SK-N-SH (cell line): ENCODE results near the gene PRMT7. TPM values are rescaled to one million over a fixed set of nuclear protein-coding genes. Genes with fewer than 3 reads are reported as not detected.

Experiments used
- CTCF ChIA-PET: fragments of 300-600, 350-600 bp; formaldehyde crosslinking; extraction: SDS; loops from one replicate; lab custom pipeline; 2021; lab: Yijun Ruan, JAX
- POLR2A ChIA-PET: fragments of 350-600 bp; sonication (Branson Sonifier 250); formaldehyde crosslinking; extraction: SDS; loops from one replicate; lab custom pipeline; 2020; ENCODE audit warnings: antibody characterized with exemption, inconsistent platforms; lab: Yijun Ruan, JAX
- DNase-seq: peaks from one replicate; pipeline ENCODE4 v3.0.0; 2012
- H2AFZ ChIP-seq: fragments of 200-600 bp; sonication (generic); 2 replicates; pipeline ENCODE4 v1.8.1; 2016; ENCODE audit warnings: antibody characterized with exemption, mild to moderate bottlenecking, low read depth
- H3F3A ChIP-seq: fragments of 200-600 bp; sonication (generic); replicated peaks from 2 replicates; pipeline ENCODE3; 2016; ENCODE audit warnings: antibody characterized with exemption, mild to moderate bottlenecking; ENCODE audit not compliant: insufficient read depth
- H3K27ac ChIP-seq, 2 experiments: fragments of 200-500 bp in 1 of 2; fragments of 200-600 bp in 1 of 2; sonication (Bioruptor generic) in 1 of 2; sonication (generic), shearing (Covaris generic) in 1 of 2; 2 replicates each; pipeline versions ENCODE4 v1.5.1 to v1.6.1; 2014 to 2016; ENCODE audit warnings: low read depth in 2 of 2, inconsistent platforms in 1 of 2, low read length in 1 of 2, mild to moderate bottlenecking in 1 of 2, mixed read lengths in 1 of 2
- H3K27me3 ChIP-seq: fragments of 200-600 bp; sonication (generic), shearing (Covaris generic); 2 replicates; pipeline ENCODE4 v1.6.1; 2016; ENCODE audit warnings: mixed run types; ENCODE audit not compliant: insufficient read depth
- H3K36me3 ChIP-seq, 2 experiments: fragments of 200-500 bp in 1 of 2; fragments of 200-600 bp in 1 of 2; sonication (Bioruptor generic) in 1 of 2; sonication (generic) in 1 of 2; replicated peaks in 1 of 2; 2 replicates each; pipeline versions ENCODE3 to v1.5.1; 2014 to 2016; ENCODE audit warnings: low read length in 1 of 2, mild to moderate bottlenecking in 1 of 2; ENCODE audit not compliant: insufficient read depth in 2 of 2, control insufficient read depth in 1 of 2
- H3K4me1 ChIP-seq, 2 experiments: fragments of 200-500 bp in 1 of 2; fragments of 200-600 bp in 1 of 2; sonication (Bioruptor generic) in 1 of 2; sonication (generic), shearing (Covaris generic) in 1 of 2; 2 replicates each; pipeline versions ENCODE4 v1.5.1 to v1.6.1; 2014 to 2016; ENCODE audit warnings: low read depth in 1 of 2, low read length in 1 of 2, mixed run types in 1 of 2; ENCODE audit not compliant: insufficient read depth in 2 of 2, control insufficient read depth in 1 of 2
- H3K4me2 ChIP-seq: fragments of 200-600 bp; sonication (generic), shearing (Covaris generic); 2 replicates; pipeline ENCODE4 v1.6.1; 2017; ENCODE audit warnings: mixed run types
- H3K4me3 ChIP-seq, 2 experiments: fragments of 200-500 bp in 1 of 2; fragments of 200-600 bp in 1 of 2; sonication (Bioruptor generic) in 1 of 2; sonication (generic), shearing (Covaris generic) in 1 of 2; 2 replicates each; pipeline versions ENCODE4 v1.5.1 to v1.8.1; 2014 to 2016; ENCODE audit warnings: low read depth in 2 of 2, inconsistent platforms in 1 of 2, low read length in 1 of 2, mild to moderate bottlenecking in 1 of 2, mixed read lengths in 1 of 2, moderate library complexity in 1 of 2
- H3K79me2 ChIP-seq: fragments of 200-600 bp; sonication (generic); 2 replicates; pipeline ENCODE4 v1.8.1; 2017; ENCODE audit warnings: mild to moderate bottlenecking; ENCODE audit not compliant: insufficient read depth
- H3K9ac ChIP-seq: fragments of 200-600 bp; sonication (generic); 2 replicates; pipeline ENCODE4 v1.6.1; 2017; ENCODE audit warnings: mixed run types
- H3K9me2 ChIP-seq: fragments of 200-600 bp; sonication (generic); 2 replicates; pipeline ENCODE4 v1.6.1; 2017; ENCODE audit warnings: mixed run types
- H3K9me3 ChIP-seq: fragments of 200-600 bp; sonication (generic); 2 replicates; pipeline ENCODE4 v1.6.1; 2017; ENCODE audit warnings: mixed run types, mild to moderate bottlenecking, moderate library complexity
- H4K20me1 ChIP-seq: fragments of 200-600 bp; sonication (generic); 2 replicates; pipeline ENCODE4 v1.6.1; 2017; ENCODE audit warnings: mild to moderate bottlenecking, mixed run types; ENCODE audit not compliant: insufficient read depth
- EZH2phosphoT487 ChIP-seq: fragments of 200-600 bp; sonication (generic); IDR thresholded peaks from 2 replicates; pipeline ENCODE4 v1.6.1; 2017; ENCODE audit warnings: low read depth, mixed run types, mild to moderate bottlenecking, antibody characterized with exemption, moderate library complexity, borderline replicate concordance
- FOSL2 ChIP-seq: IDR thresholded peaks from 2 replicates; pipeline ENCODE4 v1.4.0; 2012; ENCODE audit warnings: low read depth, mild to moderate bottlenecking, moderate library complexity, borderline replicate concordance
- FOXJ3 ChIP-seq: sonication (generic); formaldehyde crosslinking; IDR thresholded peaks from 2 replicates; pipeline ENCODE4 v1.5.1; 2020; ENCODE audit warnings: mild to moderate bottlenecking, missing genetic modification reagents
- FOXM1 ChIP-seq: IDR thresholded peaks from 2 replicates; pipeline ENCODE4 v1.4.0; 2012; ENCODE audit warnings: low read depth, mild to moderate bottlenecking
- GABPA ChIP-seq: IDR thresholded peaks from 2 replicates; pipeline ENCODE4 v1.4.0; 2012; ENCODE audit warnings: low read depth, mild to moderate bottlenecking
- JUND ChIP-seq: IDR thresholded peaks from 2 replicates; pipeline ENCODE4 v1.4.0; 2012
- MEF2A ChIP-seq: IDR thresholded peaks from 2 replicates; pipeline ENCODE4 v1.4.0; 2012; ENCODE audit warnings: low read depth, borderline replicate concordance
- POLR2AphosphoS5 ChIP-seq: IDR thresholded peaks from 2 replicates; pipeline ENCODE4 v1.6.1; 2012; ENCODE audit warnings: low read depth, low read length
- RCOR1 ChIP-seq: fragments of 150-350 bp; IDR thresholded peaks from 2 replicates; pipeline ENCODE4 v1.6.1; 2017; ENCODE audit warnings: antibody characterized with exemption, low read length
- RFX5 ChIP-seq: IDR thresholded peaks from 2 replicates; pipeline ENCODE4 v1.6.1; 2012; ENCODE audit warnings: mild to moderate bottlenecking, improper control_type of control experiment, low read length
- SIN3A ChIP-seq: IDR thresholded peaks from 2 replicates; pipeline ENCODE4 v1.6.1; 2012; ENCODE audit warnings: low read depth, mild to moderate bottlenecking, low read length, moderate library complexity, borderline replicate concordance
- SMC3 ChIP-seq: IDR thresholded peaks from 2 replicates; pipeline ENCODE4 v1.6.1; 2012; ENCODE audit warnings: low read depth, low read length, improper control_type of control experiment
- TEAD4 ChIP-seq: IDR thresholded peaks from 2 replicates; pipeline ENCODE4 v1.4.0; 2012; ENCODE audit warnings: mild to moderate bottlenecking, borderline replicate concordance; ENCODE audit not compliant: insufficient read depth
- WGBS: methylation state at CpG from one replicate; pipeline ENCODE4 v1.1.6; 2017; ENCODE audit warnings: low lambda C conversion rate; 5-methylcytosine and 5-hydroxymethylcytosine counted together
- polyA plus RNA-seq, 3 experiments: library from polyadenylated mRNA; depleted of rRNA; stranded (reverse); fragments of >200 nt; gene quantifications; 2 replicates each; pipeline ENCODE4 v1.2.3, GENCODE V29; 2012
- TF ChIP-seq, protein P1 (sequence below): fragments of 150-350 bp; IDR thresholded peaks from 2 replicates; pipeline ENCODE4 v1.6.1; 2016; ENCODE audit warnings: mild to moderate bottlenecking, low read depth, low read length
- TF ChIP-seq, protein P2 (sequence below): IDR thresholded peaks from 2 replicates; pipeline ENCODE4 v1.4.0; 2012; ENCODE audit warnings: low read depth, borderline replicate concordance
- TF ChIP-seq, protein P3 (sequence below): fragments of 200-600 bp; sonication (generic); IDR thresholded peaks from 2 replicates; pipeline ENCODE4 v1.6.1; 2017; ENCODE audit warnings: antibody characterized with exemption, mild to moderate bottlenecking, moderate library complexity
- TF ChIP-seq, protein P4 (sequence below): IDR thresholded peaks from 2 replicates; pipeline ENCODE4 v1.4.0; 2012; ENCODE audit warnings: low read depth, borderline replicate concordance

The PRMT7 gene
- polyA plus RNA-seq, 1 of the 3 experiments (the other 2 are of a cell fraction), result 46.0 TPM

DNA sequence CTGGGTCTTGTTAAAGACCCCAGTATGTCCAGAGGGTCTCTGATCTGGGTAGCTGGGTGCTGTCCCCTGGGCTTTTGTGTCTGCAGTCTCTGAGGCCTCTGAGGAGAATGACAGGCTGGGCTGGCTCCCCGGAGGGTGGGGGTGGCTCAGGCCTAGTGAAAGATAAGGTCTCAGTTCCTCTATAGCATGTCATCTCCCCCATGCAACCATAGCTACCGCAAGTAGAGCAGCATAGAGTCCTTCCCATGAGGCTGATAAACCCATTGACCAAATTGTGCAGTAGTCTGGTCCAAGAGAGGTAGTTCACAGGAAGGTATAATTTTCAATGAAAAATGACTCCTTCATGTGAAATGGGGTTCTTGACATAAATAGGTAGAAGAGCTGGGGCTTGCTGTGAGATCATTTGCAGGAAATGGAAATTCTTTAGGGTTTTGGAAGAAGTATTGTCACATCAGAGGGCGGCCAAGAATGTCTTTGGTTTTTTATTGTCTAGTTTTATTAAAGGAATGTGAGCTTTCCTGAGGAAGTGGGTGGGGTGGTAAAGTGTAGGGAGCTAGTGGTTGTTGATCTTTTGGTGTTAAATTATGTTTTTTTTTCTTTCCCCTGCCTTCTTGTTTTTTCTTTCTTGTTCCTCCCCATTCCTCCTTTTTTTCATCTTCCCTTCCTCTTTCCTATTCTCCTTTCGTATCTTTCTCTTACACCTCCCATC, 21.0 kb upstream of the PRMT7 start:
- H3K27me3 ChIP-seq, result no peaks in the 10 kb centered on the region
- H3K79me2 ChIP-seq, result peaks cover 17% of the 10 kb centered on the region; the same call in 1 of the 2 replicates
- no peak overlapping the region for H3K4me2 ChIP-seq
- no peak overlapping the region for H3K9ac ChIP-seq
- no peaks in the 10 kb centered on the region for H3K9me2 ChIP-seq
- no peaks in the 10 kb centered on the region for H3K9me3 ChIP-seq
- H3K27ac ChIP-seq, result no peak overlapping the region
- H3F3A ChIP-seq, result no peaks in the 10 kb centered on the region
- H2AFZ ChIP-seq, result no peak overlapping the region
- peaks cover 22 to 25% of the 10 kb centered on the region in 2 experiments for H3K36me3 ChIP-seq
- no peaks in the 10 kb centered on the region for H3K4me1 ChIP-seq
- H3K4me3 ChIP-seq, result no peak overlapping the region
- POLR2A ChIA-PET, result interaction anchor here (0.9 kb wide), 1 partner anchor 22 kb away, joined by 3 read pairs; the partner anchor contains the start of genes PRMT7 and SLC7A6OS
- 94% methylated on average over 3 of the region's 4 CpGs for WGBS
- DNase-seq, result no peak
- peaks cover 15% of the 10 kb centered on the region; the same call in 1 of the 2 replicates for H4K20me1 ChIP-seq
- CTCF ChIA-PET, result interaction anchor here (10.4 kb wide), 1 partner anchor 27 kb away, joined by 80 read pairs; the partner anchor contains the start of gene SLC7A6
- TF ChIP-seq MEF2A (no peak), SMC3 (no peak), POLR2AphosphoS5 (no peak), SIN3A (no peak), EZH2phosphoT487 (no peak), FOXJ3 (CRISPR knock-in tag) (no peak), FOSL2 (no peak), RFX5 (no peak), TEAD4 (no peak), JUND (no peak), FOXM1 (no peak), RCOR1 (no peak), GABPA (no peak)
- TF ChIP-seq, protein P1, sequence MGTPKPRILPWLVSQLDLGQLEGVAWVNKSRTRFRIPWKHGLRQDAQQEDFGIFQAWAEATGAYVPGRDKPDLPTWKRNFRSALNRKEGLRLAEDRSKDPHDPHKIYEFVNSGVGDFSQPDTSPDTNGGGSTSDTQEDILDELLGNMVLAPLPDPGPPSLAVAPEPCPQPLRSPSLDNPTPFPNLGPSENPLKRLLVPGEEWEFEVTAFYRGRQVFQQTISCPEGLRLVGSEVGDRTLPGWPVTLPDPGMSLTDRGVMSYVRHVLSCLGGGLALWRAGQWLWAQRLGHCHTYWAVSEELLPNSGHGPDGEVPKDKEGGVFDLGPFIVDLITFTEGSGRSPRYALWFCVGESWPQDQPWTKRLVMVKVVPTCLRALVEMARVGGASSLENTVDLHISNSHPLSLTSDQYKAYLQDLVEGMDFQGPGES, result no peak
- TF ChIP-seq, protein P2, sequence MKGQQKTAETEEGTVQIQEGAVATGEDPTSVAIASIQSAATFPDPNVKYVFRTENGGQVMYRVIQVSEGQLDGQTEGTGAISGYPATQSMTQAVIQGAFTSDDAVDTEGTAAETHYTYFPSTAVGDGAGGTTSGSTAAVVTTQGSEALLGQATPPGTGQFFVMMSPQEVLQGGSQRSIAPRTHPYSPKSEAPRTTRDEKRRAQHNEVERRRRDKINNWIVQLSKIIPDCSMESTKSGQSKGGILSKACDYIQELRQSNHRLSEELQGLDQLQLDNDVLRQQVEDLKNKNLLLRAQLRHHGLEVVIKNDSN, result no peak
- TF ChIP-seq, protein P3, sequence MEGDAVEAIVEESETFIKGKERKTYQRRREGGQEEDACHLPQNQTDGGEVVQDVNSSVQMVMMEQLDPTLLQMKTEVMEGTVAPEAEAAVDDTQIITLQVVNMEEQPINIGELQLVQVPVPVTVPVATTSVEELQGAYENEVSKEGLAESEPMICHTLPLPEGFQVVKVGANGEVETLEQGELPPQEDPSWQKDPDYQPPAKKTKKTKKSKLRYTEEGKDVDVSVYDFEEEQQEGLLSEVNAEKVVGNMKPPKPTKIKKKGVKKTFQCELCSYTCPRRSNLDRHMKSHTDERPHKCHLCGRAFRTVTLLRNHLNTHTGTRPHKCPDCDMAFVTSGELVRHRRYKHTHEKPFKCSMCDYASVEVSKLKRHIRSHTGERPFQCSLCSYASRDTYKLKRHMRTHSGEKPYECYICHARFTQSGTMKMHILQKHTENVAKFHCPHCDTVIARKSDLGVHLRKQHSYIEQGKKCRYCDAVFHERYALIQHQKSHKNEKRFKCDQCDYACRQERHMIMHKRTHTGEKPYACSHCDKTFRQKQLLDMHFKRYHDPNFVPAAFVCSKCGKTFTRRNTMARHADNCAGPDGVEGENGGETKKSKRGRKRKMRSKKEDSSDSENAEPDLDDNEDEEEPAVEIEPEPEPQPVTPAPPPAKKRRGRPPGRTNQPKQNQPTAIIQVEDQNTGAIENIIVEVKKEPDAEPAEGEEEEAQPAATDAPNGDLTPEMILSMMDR, result no peak
- TF ChIP-seq, protein P4, sequence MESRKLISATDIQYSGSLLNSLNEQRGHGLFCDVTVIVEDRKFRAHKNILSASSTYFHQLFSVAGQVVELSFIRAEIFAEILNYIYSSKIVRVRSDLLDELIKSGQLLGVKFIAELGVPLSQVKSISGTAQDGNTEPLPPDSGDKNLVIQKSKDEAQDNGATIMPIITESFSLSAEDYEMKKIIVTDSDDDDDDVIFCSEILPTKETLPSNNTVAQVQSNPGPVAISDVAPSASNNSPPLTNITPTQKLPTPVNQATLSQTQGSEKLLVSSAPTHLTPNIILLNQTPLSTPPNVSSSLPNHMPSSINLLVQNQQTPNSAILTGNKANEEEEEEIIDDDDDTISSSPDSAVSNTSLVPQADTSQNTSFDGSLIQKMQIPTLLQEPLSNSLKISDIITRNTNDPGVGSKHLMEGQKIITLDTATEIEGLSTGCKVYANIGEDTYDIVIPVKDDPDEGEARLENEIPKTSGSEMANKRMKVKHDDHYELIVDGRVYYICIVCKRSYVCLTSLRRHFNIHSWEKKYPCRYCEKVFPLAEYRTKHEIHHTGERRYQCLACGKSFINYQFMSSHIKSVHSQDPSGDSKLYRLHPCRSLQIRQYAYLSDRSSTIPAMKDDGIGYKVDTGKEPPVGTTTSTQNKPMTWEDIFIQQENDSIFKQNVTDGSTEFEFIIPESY, result no peak
